ENCODE data around the gene TLK1. TPM values are rescaled to one million over a fixed set of nuclear protein-coding genes. Genes with fewer than 3 reads are reported as not detected.

The TLK1 gene
- total and polyA plus RNA-seq, 2 donors (not counting 3 experiments of a cell fraction or from before 2014, with no cell fraction given) = 5.8 to 62.7 TPM

GRCh38 chr2:171187177-171187576 is 26.5 kb upstream of the TLK1 start:
- ChIA-PET CTCF (interaction anchor here (1.0 kb wide), 1 partner anchor 9 kb away, joined by 3 read pairs; no protein-coding TSS in a partner anchor), POLR2A (no interaction called here)
- Histone ChIP-seq H3K4me1 (ENCODE audit: control insufficient read depth, extremely low read depth, insufficient read depth, low read length) (no peaks in the 10 kb centered on the region), H3K27me3 (ENCODE audit: control insufficient read depth in 2 of 2, insufficient read depth in 2 of 2, low read length in 2 of 2) (no peaks in the 10 kb centered on the region), H2AFZ (ENCODE audit: low read depth, low read length) (no peak overlapping the region), H3K79me2 (ENCODE audit: control insufficient read depth, insufficient read depth, low read length) (no peaks in the 10 kb centered on the region), H3K9ac (replicated peaks; ENCODE audit: extremely low read depth, insufficient read depth, low read length) (no peak overlapping the region), H3K27ac (ENCODE audit: insufficient read depth, low read depth, low read length) (no peak overlapping the region), H3K36me3 (ENCODE audit: control insufficient read depth in 2 of 2, extremely low read depth in 1 of 2, insufficient read depth in 2 of 2, low read length in 2 of 2) (no peaks in the 10 kb centered on the region), H3K4me2 (ENCODE audit: insufficient read depth, low read length) (no peak overlapping the region), H4K20me1 (replicated peaks; ENCODE audit: control insufficient read depth, extremely low read depth, insufficient read depth, low read length) (no peaks in the 10 kb centered on the region), H3K4me3 (replicated peaks in 1 of 3; ENCODE audit: insufficient read depth in 1 of 3, low read depth in 1 of 3, low read length in 3 of 3) (no peak overlapping the region), H3K9me3 (replicated peaks; ENCODE audit: control insufficient read depth, insufficient read depth, low read length) (no peaks in the 10 kb centered on the region), H3K9me1 (replicated peaks; ENCODE audit: control insufficient read depth, extremely low read depth, insufficient read depth, low read length) (no peaks in the 10 kb centered on the region)
- dilution Hi-C loops (cut with MboI; ENCODE audit: extremely low pct_ligation_motif_present, low sequenced_read_pairs) (no loop called here), intact Hi-C loops (cut with micrococcal nuclease) (no loop called here)
- DNase-seq (ENCODE audit: low read depth, low spot score) = no peak
- FAIRE-seq = no peak
- TF ChIP-seq GATA2 (IDR thresholded peaks at IDR 0.05; ENCODE audit: insufficient read depth, insufficient read length, low read depth, low read length) (no peak), FOS (IDR thresholded peaks at IDR 0.05; ENCODE audit: borderline replicate concordance, insufficient read depth, low read length) (no peak), MAX (IDR thresholded peaks at IDR 0.05; ENCODE audit: insufficient read depth, insufficient read length) (no peak), EZH2 (IDR thresholded peaks at IDR 0.05; ENCODE audit: borderline replicate concordance, low read depth, low read length, severe bottlenecking) (no peak), CTCF (IDR thresholded peaks at IDR 0.05; ENCODE audit: extremely low read depth in 1 of 2, insufficient read depth in 1 of 2, low read depth in 1 of 2, low read length in 2 of 2) (no peak), MYC (IDR thresholded peaks at IDR 0.05; ENCODE audit: low read depth, low read length) (no peak), JUN (IDR thresholded peaks at IDR 0.05; ENCODE audit: borderline replicate concordance, insufficient read depth, insufficient read length, low read depth) (no peak), POLR2AphosphoS5 (IDR thresholded peaks at IDR 0.05; ENCODE audit: insufficient read depth, low read depth, low read length) (no peak), POLR2A (IDR thresholded peaks at IDR 0.05; ENCODE audit: low read depth, low read length) (no peak)
- BruUV-seq (replicated peaks) = no TSS peak

Data from endothelial cell of umbilical vein (primary cell).